HepG2 (cell line): Measurements from ENCODE around the gene PLCB2.

Experiments
- ATF6 ChIP-seq: sonication (generic); formaldehyde crosslinking; conservative IDR thresholded peaks from 2 replicates; pipeline ENCODE4 v1.4.0; 2020; ENCODE audit warnings: missing genetic modification reagents
- CTCF ChIP-seq: sonication (generic); formaldehyde crosslinking; IDR thresholded peaks from 2 replicates; pipeline ENCODE4 v1.5.0; 2020; ENCODE audit warnings: mild to moderate bottlenecking, missing genetic modification reagents, moderate library complexity
- MLX ChIP-seq: IDR thresholded peaks from 2 replicates; pipeline ENCODE4 v1.6.1; 2016
- NFE2L1 ChIP-seq: sonication (generic); formaldehyde crosslinking; IDR thresholded peaks from 2 replicates; pipeline ENCODE4 v1.4.0; 2020; ENCODE audit warnings: missing genetic modification reagents, mild to moderate bottlenecking, borderline replicate concordance
- REPIN1 ChIP-seq: sonication (generic); formaldehyde crosslinking; IDR thresholded peaks from 2 replicates; pipeline ENCODE4 v1.8.0; 2022; ENCODE audit warnings: missing genetic modification reagents, low read depth, mild to moderate bottlenecking, borderline replicate concordance
- SMYD3 ChIP-seq: sonication (generic); formaldehyde crosslinking; IDR thresholded peaks from 2 replicates; pipeline ENCODE4 v1.8.1; 2023; ENCODE audit warnings: mild to moderate bottlenecking, missing genetic modification reagents
- YY1 ChIP-seq: IDR thresholded peaks from 2 replicates; pipeline ENCODE4 v1.6.1; 2011; ENCODE audit warnings: low read length, low read depth, moderate library complexity, mild to moderate bottlenecking; ENCODE audit not compliant: insufficient read depth, insufficient replicate concordance
- ZHX1 ChIP-seq: sonication (generic); formaldehyde crosslinking; IDR thresholded peaks from 2 replicates; pipeline ENCODE4 v1.8.1; 2022; ENCODE audit warnings: low read depth, mild to moderate bottlenecking, missing genetic modification reagents
- ZNF292 ChIP-seq: sonication (generic); formaldehyde crosslinking; IDR thresholded peaks from 2 replicates; pipeline ENCODE4 v1.8.1; 2022; ENCODE audit warnings: mild to moderate bottlenecking, low read depth, missing genetic modification reagents, borderline replicate concordance

GRCh38 chr15:40303576-40303975, 4.2 kb downstream of the PLCB2 start:
- TF ChIP-seq YY1 (no peak), ZHX1 (CRISPR knock-in tag) (no peak), ATF6 (CRISPR knock-in tag) (no peak), REPIN1 (CRISPR knock-in tag) (no peak), CTCF (no peak), NFE2L1 (CRISPR knock-in tag) (no peak), SMYD3 (no peak), ZNF292 (no peak), MLX (no peak)
